ENCODE measurements around the gene KLHL25. TPM values are rescaled to one million over a fixed set of nuclear protein-coding genes. Genes with fewer than 3 reads are reported as not detected.

The KLHL25 gene
- total RNA-seq, 1 donor from 2014 or later: 45.1 TPM

DNA sequence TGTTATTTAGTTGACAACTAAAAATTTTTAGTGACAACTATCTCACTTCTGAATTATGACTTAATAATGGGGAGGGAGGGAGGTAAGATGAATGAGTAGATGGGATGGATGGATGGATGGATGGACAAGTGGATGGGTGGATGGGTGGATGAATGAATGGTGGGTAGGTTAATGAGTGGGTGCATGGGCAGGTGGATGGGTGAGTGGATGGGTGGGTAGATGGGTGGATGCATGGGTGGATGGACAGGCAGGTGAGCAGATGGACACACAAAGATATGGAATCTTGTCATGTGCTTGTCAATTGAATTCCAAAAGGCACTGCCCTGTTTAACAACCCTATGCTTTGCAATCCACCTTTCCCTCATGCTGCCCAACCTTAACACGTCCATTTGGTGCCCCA lies 41.5 kb downstream of the KLHL25 start:
- TF ChIP-seq, protein P1, sequence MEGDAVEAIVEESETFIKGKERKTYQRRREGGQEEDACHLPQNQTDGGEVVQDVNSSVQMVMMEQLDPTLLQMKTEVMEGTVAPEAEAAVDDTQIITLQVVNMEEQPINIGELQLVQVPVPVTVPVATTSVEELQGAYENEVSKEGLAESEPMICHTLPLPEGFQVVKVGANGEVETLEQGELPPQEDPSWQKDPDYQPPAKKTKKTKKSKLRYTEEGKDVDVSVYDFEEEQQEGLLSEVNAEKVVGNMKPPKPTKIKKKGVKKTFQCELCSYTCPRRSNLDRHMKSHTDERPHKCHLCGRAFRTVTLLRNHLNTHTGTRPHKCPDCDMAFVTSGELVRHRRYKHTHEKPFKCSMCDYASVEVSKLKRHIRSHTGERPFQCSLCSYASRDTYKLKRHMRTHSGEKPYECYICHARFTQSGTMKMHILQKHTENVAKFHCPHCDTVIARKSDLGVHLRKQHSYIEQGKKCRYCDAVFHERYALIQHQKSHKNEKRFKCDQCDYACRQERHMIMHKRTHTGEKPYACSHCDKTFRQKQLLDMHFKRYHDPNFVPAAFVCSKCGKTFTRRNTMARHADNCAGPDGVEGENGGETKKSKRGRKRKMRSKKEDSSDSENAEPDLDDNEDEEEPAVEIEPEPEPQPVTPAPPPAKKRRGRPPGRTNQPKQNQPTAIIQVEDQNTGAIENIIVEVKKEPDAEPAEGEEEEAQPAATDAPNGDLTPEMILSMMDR (IDR thresholded peaks at IDR 0.05; ENCODE audit: partially characterized antibody, unreplicated experiment): no peak
- Mint-ChIP-seq H3K36me3 (ENCODE audit: unreplicated experiment) (no peaks in the 10 kb centered on the region), H3K4me3 (ENCODE audit: unreplicated experiment) (no peak overlapping the region), H3K4me1 (ENCODE audit: low read depth, unreplicated experiment) (peaks cover 41% of the 10 kb centered on the region), H3K9me3 (ENCODE audit: unreplicated experiment) (peaks cover 17% of the 10 kb centered on the region), H3K27me3 (ENCODE audit: unreplicated experiment) (peaks cover 19% of the 10 kb centered on the region), H3K27ac (ENCODE audit: unreplicated experiment) (peak overlapping the region; percentile 60)
- no peak for DNase-seq

DNA sequence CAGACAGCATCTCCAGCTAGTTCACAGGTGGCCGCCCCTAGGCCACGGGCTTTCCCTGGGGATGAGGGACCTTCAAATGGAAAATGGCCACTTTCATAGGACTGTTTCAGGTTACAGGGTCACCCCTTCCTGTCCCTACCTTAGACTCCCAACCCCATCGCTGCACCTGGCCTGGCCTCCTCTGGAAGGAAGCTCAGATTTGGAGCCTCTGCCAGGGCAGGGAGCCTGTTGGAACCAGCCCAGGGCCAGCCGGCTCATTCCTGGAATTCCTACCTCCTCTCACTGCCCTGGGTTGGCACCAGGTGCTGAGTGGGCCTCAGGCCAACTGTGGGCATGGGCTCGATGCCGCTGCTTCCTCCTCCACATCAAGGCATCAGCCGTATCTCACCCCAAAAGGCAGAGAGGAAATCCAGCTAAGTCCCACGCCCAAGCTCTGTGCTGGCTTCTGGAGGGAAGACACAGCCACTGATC lies 42.2 kb downstream of the KLHL25 start:
- TF ChIP-seq, protein P1 (IDR thresholded peaks at IDR 0.05; ENCODE audit: partially characterized antibody, unreplicated experiment): no peak
- Mint-ChIP-seq H3K36me3 (ENCODE audit: unreplicated experiment) (no peaks in the 10 kb centered on the region), H3K4me3 (ENCODE audit: unreplicated experiment) (peak overlapping the region; percentile 16), H3K27me3 (ENCODE audit: unreplicated experiment) (peaks cover 21% of the 10 kb centered on the region), H3K4me1 (ENCODE audit: low read depth, unreplicated experiment) (peaks cover 47% of the 10 kb centered on the region), H3K9me3 (ENCODE audit: unreplicated experiment) (peaks cover 17% of the 10 kb centered on the region), H3K27ac (ENCODE audit: unreplicated experiment) (peak overlapping the region; percentile 94)
- DNase-seq: no peak

DNA sequence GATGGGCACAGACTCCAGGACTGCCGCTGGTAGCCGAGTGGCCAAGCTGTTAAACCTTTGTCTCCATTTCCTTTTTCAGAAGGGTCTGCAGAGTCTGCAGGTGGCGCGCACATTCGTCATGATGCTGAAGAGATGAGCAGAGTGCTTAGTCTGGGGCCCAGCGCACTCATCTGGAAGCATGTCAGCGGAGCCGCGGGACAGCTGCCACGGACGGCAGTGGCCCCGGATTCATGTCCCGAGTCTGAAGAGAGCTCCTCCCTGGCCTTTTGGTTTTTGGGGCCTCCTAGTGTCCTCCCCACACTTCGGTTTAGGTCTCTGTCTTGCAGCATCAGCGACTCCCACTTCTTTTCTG lies 42.6 kb downstream of the KLHL25 start:
- Mint-ChIP-seq H3K4me3 (ENCODE audit: unreplicated experiment) (no peak overlapping the region), H3K9me3 (ENCODE audit: unreplicated experiment) (peaks cover 15% of the 10 kb centered on the region), H3K27ac (ENCODE audit: unreplicated experiment) (peak overlapping the region; percentile 94), H3K27me3 (ENCODE audit: unreplicated experiment) (peaks cover 21% of the 10 kb centered on the region), H3K36me3 (ENCODE audit: unreplicated experiment) (no peaks in the 10 kb centered on the region), H3K4me1 (ENCODE audit: low read depth, unreplicated experiment) (peaks cover 50% of the 10 kb centered on the region)
- DNase-seq: no peak
- TF ChIP-seq, protein P1 (IDR thresholded peaks at IDR 0.05; ENCODE audit: partially characterized antibody, unreplicated experiment): no peak

DNA sequence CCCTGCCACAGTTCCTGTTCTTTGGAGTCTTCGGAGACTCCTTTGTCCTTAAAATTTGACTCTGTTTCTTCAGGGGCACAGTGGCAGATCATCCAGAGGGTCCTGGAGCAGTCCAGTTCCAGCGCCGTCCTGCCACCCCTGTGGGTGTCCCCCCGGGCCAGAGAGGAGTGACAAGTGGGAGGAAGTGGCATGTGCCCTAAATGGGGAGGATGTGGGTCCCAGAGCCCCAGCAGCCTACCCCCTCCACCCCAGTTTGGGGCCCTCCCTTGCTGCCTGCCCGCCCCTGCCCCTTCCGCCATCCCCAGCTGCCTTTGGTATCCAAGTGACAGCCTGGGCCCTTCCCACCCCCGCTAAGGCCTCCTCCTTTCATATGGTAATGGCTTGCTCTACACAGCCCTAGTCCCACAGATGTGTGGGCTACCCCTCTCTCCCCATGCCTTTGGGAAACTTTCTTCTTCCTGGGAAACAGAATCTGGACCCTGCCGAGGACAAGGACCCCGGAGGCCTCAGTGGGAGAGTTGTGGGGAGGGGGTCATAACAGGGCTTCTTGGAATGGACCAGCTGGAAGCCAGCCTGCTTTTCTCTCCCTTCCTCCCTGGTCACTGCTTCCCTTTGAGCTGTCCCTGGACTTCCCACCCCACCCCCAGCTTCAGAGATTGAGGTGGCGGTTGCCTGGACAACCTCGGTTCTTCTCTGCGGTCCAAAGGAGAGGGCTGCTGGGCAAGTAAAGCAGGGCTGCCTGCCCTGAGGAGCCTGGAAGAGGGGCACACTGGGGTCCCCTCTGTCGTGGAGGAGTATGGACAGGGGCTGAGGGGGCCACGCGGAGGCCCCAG lies 43.2 kb downstream of the KLHL25 start:
- Mint-ChIP-seq H3K4me1 (ENCODE audit: low read depth, unreplicated experiment) (peaks cover 55% of the 10 kb centered on the region), H3K27me3 (ENCODE audit: unreplicated experiment) (peaks cover 21% of the 10 kb centered on the region)
- TF ChIP-seq, protein P1 (IDR thresholded peaks at IDR 0.05; ENCODE audit: partially characterized antibody, unreplicated experiment): no peak

More for the DNA sequence above, 43.2 kb downstream of the KLHL25 start:
- H3K9me3 Mint-ChIP-seq (ENCODE audit: unreplicated experiment): peaks cover 16% of the 10 kb centered on the region
- H3K36me3 Mint-ChIP-seq (ENCODE audit: unreplicated experiment): no peaks in the 10 kb centered on the region
- DNase-seq: no peak
- H3K27ac Mint-ChIP-seq (ENCODE audit: unreplicated experiment): peak overlapping the region; percentile 94
- H3K4me3 Mint-ChIP-seq (ENCODE audit: unreplicated experiment): peak overlapping the region; percentile 49
